ENCODE data around the gene ZBTB17. TPM values are rescaled to one million over a fixed set of nuclear protein-coding genes. Genes with fewer than 3 reads are reported as not detected.

Gene ZBTB17
- total and polyA plus RNA-seq, 2 of the 4 experiments (the other 2 are of a cell fraction): 26.3 to 58.2 TPM

GRCh38 chr1:15902882-15903281 is 73.0 kb downstream of the ZBTB17 start:
- no peak overlapping the region for H2AK9ac ChIP-seq (replicated peaks; ENCODE audit: low read depth, low read length, poor library complexity)
- CTCF ChIA-PET: interaction anchor here (0.8 kb wide), 1 partner anchor 111 kb away, joined by 3 read pairs; no protein-coding TSS in a partner anchor
- intact Hi-C loops (cut with micrococcal nuclease): loop anchor here (5.0 kb wide), 1 partner anchor 51 kb away; no protein-coding TSS in a partner anchor
- ATAC-seq (ENCODE audit: low read depth) (peak; percentile 92), DNase-seq (peak; percentile 91)
- dilution Hi-C loops (cut with HindIII; ENCODE audit: low sequenced_read_pairs, unreplicated experiment): no loop called here
- H3K36me3 ChIP-seq (ENCODE audit: control insufficient read depth, insufficient read depth, low read length): peaks cover 3% of the 10 kb centered on the region; the same call in 1 of the 2 replicates
- no peak overlapping the region for H4K91ac ChIP-seq (ENCODE audit: insufficient read depth, low read depth, low read length)
- POLR2A ChIA-PET (ENCODE audit: unreplicated experiment): no interaction called here
- H3K56ac ChIP-seq (ENCODE audit: extremely low read depth, insufficient read depth, low read length): no peak overlapping the region
- H4K5ac ChIP-seq (ENCODE audit: low read depth, low read length): no peak overlapping the region
- no peak overlapping the region for H2BK120ac ChIP-seq (ENCODE audit: low read depth, low read length)
- no peak overlapping the region for H3K4ac ChIP-seq (ENCODE audit: low read depth, low read length)
- H3K14ac ChIP-seq (replicated peaks; ENCODE audit: low read depth, low read length): no peak overlapping the region
- no peak overlapping the region for H3K4me3 ChIP-seq (ENCODE audit: insufficient read depth, low read depth, low read length)
- H4K20me1 ChIP-seq (ENCODE audit: insufficient read depth, low read length): peaks cover 10% of the 10 kb centered on the region
- no peak overlapping the region for H3K18ac ChIP-seq (ENCODE audit: low read depth, low read length)
- H3K9me1 ChIP-seq (ENCODE audit: insufficient read depth, low read length): peaks cover 5% of the 10 kb centered on the region
- BruUV-seq (replicated peaks): no TSS peak
- no peak overlapping the region for H2BK20ac ChIP-seq (ENCODE audit: low read depth, low read length)
- H4K8ac ChIP-seq (ENCODE audit: low read depth in 2 of 2, low read length in 2 of 2): no peak overlapping the region; a peak in 1 of 4 replicates
- H3K9me3 ChIP-seq (ENCODE audit: control insufficient read depth, insufficient read depth, low read length): no peaks in the 10 kb centered on the region
- H3K27ac ChIP-seq (ENCODE audit: insufficient read depth, low read length): no peak overlapping the region
- H3K23ac ChIP-seq (ENCODE audit: low read depth, low read length): no peak overlapping the region
- in situ Hi-C loops (cut with MboI; ENCODE audit: low sequenced_read_pairs): no loop called here
- no peak overlapping the region for H2AFZ ChIP-seq (replicated peaks; ENCODE audit: low read length, poor library complexity)
- H2BK5ac ChIP-seq (ENCODE audit: low read depth, low read length, poor library complexity, severe bottlenecking): peak overlapping the region; percentile 57
- H3K79me1 ChIP-seq (ENCODE audit: low read depth in 1 of 2, low read length in 2 of 2): peaks cover 24 to 77% of the 10 kb centered on the region in 2 experiments
- H2AK5ac ChIP-seq (ENCODE audit: low read depth, low read length): no peak overlapping the region
- WGBS, 2 experiments (ENCODE audit: extremely low coverage in 2 of 2, insufficient read length in 1 of 2): no CpG with 5 or more reads among the region's 3 CpGs
- peaks cover 12% of the 10 kb centered on the region for H3K4me1 ChIP-seq (ENCODE audit: control insufficient read depth, insufficient read depth, low read length)
- H3K4me2 ChIP-seq (ENCODE audit: low read depth, low read length): no peak overlapping the region
- H3K9ac ChIP-seq (ENCODE audit: low read depth, low read length): no peak overlapping the region
- H2BK15ac ChIP-seq (ENCODE audit: low read depth, low read length): no peak overlapping the region
- H3K27me3 ChIP-seq (ENCODE audit: control insufficient read depth, insufficient read depth, low read length): no peaks in the 10 kb centered on the region
- no peak for TF ChIP-seq SMC3 (IDR thresholded peaks at IDR 0.05; ENCODE audit: low read depth, low read length)
- no peak for TF ChIP-seq RFX5 (IDR thresholded peaks at IDR 0.05; ENCODE audit: low read depth, low read length)
- no peak for TF ChIP-seq MAZ (IDR thresholded peaks at IDR 0.05; ENCODE audit: borderline replicate concordance, low read depth, low read length)
- no peak for TF ChIP-seq RAD21 (IDR thresholded peaks at IDR 0.05; ENCODE audit: low read length)
- peak; percentile 79 for TF ChIP-seq FOS (IDR thresholded peaks at IDR 0.05; ENCODE audit: low read depth, low read length)
- 0 out of 2 replicates have a peak, but pooled peaks have one; percentile 27 for TF ChIP-seq CEBPB (IDR thresholded peaks at IDR 0.05; ENCODE audit: low read depth, low read length)
- TF ChIP-seq BHLHE40 (IDR thresholded peaks at IDR 0.05; ENCODE audit: low read depth, low read length): no peak
- TF ChIP-seq, protein P1, sequence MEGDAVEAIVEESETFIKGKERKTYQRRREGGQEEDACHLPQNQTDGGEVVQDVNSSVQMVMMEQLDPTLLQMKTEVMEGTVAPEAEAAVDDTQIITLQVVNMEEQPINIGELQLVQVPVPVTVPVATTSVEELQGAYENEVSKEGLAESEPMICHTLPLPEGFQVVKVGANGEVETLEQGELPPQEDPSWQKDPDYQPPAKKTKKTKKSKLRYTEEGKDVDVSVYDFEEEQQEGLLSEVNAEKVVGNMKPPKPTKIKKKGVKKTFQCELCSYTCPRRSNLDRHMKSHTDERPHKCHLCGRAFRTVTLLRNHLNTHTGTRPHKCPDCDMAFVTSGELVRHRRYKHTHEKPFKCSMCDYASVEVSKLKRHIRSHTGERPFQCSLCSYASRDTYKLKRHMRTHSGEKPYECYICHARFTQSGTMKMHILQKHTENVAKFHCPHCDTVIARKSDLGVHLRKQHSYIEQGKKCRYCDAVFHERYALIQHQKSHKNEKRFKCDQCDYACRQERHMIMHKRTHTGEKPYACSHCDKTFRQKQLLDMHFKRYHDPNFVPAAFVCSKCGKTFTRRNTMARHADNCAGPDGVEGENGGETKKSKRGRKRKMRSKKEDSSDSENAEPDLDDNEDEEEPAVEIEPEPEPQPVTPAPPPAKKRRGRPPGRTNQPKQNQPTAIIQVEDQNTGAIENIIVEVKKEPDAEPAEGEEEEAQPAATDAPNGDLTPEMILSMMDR (conservative IDR thresholded peaks at IDR 0.05; ENCODE audit: low read depth, low read length): no peak
- peak; percentile 86 for TF ChIP-seq MAFK (IDR thresholded peaks at IDR 0.05; ENCODE audit: low read depth, low read length)
- TF ChIP-seq POLR2A (IDR thresholded peaks at IDR 0.05; ENCODE audit: low read depth, low read length): no peak
- no peak for TF ChIP-seq MXI1 (IDR thresholded peaks at IDR 0.05; ENCODE audit: borderline replicate concordance, low read depth, low read length)
- TF ChIP-seq CHD1 (IDR thresholded peaks at IDR 0.05; ENCODE audit: low read depth, low read length): no peak
- peak; percentile 87 for TF ChIP-seq NFE2L2 (IDR thresholded peaks at IDR 0.05; ENCODE audit: low read depth, low read length)
